ENCODE data around the gene MEAF6. TPM values are rescaled to one million over a fixed set of nuclear protein-coding genes. Genes with fewer than 3 reads are reported as not detected.

The MEAF6 gene
- total RNA-seq, 1 donor from 2014 or later, result 54.5 TPM

- no peaks in the 10 kb centered on the region for H3K27me3 ChIP-seq
- intact Hi-C loops (cut with DNase I), result no loop called here
- H3K4me1 ChIP-seq, result no peaks in the 10 kb centered on the region
- H3K27ac ChIP-seq, result no peak overlapping the region
- no peaks in the 10 kb centered on the region for H3K36me3 ChIP-seq
- no peak overlapping the region for H3K4me3 ChIP-seq
- H3K9me3 ChIP-seq, result no peaks in the 10 kb centered on the region
- DNase-seq (ENCODE audit: extremely low spot score in 2 of 2), result no peak
- no peak for TF ChIP-seq CTCF (IDR thresholded peaks at IDR 0.05)
- no peak for TF ChIP-seq POLR2A (IDR thresholded peaks at IDR 0.05)
- TF ChIP-seq POLR2AphosphoS5 (IDR thresholded peaks at IDR 0.05; ENCODE audit: insufficient read depth in 1 of 2, low read depth in 1 of 2), result no peak
Observed at GRCh38 chr1:37442644-37443043, 71.9 kb downstream of the MEAF6 start.

Small RNA genes within 50 kb of the gene (microRNA-seq; reads per million reads assigned to microRNA genes)
- not detected for gene MIR5581 (ENCODE audit: borderline number of aligned reads, borderline replicate concordance)
- gene MIR6732 (ENCODE audit: borderline number of aligned reads, borderline replicate concordance), result not detected

Small RNA genes within 50 kb of the gene (small RNA-seq; reads per million reads assigned to genes)
- gene AL034379.1 (not detected), gene MIR5581 (not detected)

Other genes starting within 250 kb of the MEAF6 start
- 51.6 TPM for gene ZC3H12A, start 40.2 kb downstream of the MEAF6 start, total RNA-seq
- gene SNIP1, start 39.5 kb upstream of the MEAF6 start, total RNA-seq, result 16.5 TPM
- 4.7 TPM for gene DNALI1, start 42.2 kb upstream of the MEAF6 start, total RNA-seq
- 62.1 TPM for gene GNL2, start 81.2 kb upstream of the MEAF6 start, total RNA-seq
- gene RSPO1, start 120.1 kb upstream of the MEAF6 start, total RNA-seq, result 23.3 TPM
- 2.2 TPM for gene CDCA8, start 177.8 kb upstream of the MEAF6 start, total RNA-seq

All from vagina (tissue), 2 donors.